BJ (cell line): ENCODE measurements around the gene BEND7. TPM values are rescaled to one million over a fixed set of nuclear protein-coding genes. Genes with fewer than 3 reads are reported as not detected.
"Not testable (repeated sequence)": the region's sequence is repeated elsewhere in the genome, so short reads cannot be mapped to it uniquely, and the experiment has no call there.

Experiments
- CTCF ChIA-PET: fragments of 350-600 bp; formaldehyde crosslinking; extraction: SDS; loops from one replicate; lab custom pipeline; 2021; ENCODE audit warnings: antibody characterized with exemption, inconsistent platforms; lab: Yijun Ruan, JAX
- POLR2A ChIA-PET: fragments of 300-600 bp; sonication (Branson Sonifier 250); formaldehyde crosslinking; extraction: SDS; loops from one replicate; lab custom pipeline; 2021; ENCODE audit warnings: antibody characterized with exemption; lab: Charles Lee
- DNase-seq: peaks from one replicate; pipeline ENCODE4 v3.0.0-alpha.2; 2011; ENCODE audit warnings: low read depth
- H3K27me3 ChIP-seq: 2 replicates; pipeline ENCODE4 v1.6.0; 2011; ENCODE audit warnings: low read length; ENCODE audit not compliant: control insufficient read depth, insufficient read depth
- H3K36me3 ChIP-seq: 2 replicates; pipeline ENCODE4 v1.5.1; 2011; ENCODE audit warnings: low read length; ENCODE audit not compliant: control insufficient read depth, insufficient read depth
- H3K4me3 ChIP-seq: 2 replicates; pipeline ENCODE4 v1.5.1; 2011; ENCODE audit warnings: low read depth, mild to moderate bottlenecking, control low read depth, low read length
- CTCF ChIP-seq: IDR thresholded peaks from 2 replicates; pipeline ENCODE4 v1.5.1; 2011; ENCODE audit warnings: low read depth, mild to moderate bottlenecking, control low read depth, inconsistent platforms, low read length, moderate library complexity; ENCODE audit not compliant: insufficient read depth
- polyA plus RNA-seq: library from polyadenylated mRNA; depleted of rRNA; stranded (reverse); fragments of >200 nt; gene quantifications from 2 replicates; pipeline ENCODE4 v1.2.3, GENCODE V29; 2011

The BEND7 gene
- polyA plus RNA-seq, 1 experiment: 4.5 TPM

GRCh38 chr10:13542533-13542932 is 13.7 kb upstream of the BEND7 start:
- Histone ChIP-seq H3K27me3 (peaks cover 10% of the 10 kb centered on the region), H3K36me3 (no peaks in the 10 kb centered on the region), H3K4me3 (no peak overlapping the region)
- CTCF ChIA-PET: no interaction called here
- TF ChIP-seq CTCF: no peak
- POLR2A ChIA-PET: no interaction called here
- no peak for DNase-seq

GRCh38 chr10:13537985-13538384 is 9.2 kb upstream of the BEND7 start:
- H3K27me3 ChIP-seq, H3K36me3 ChIP-seq, DNase-seq, H3K4me3 ChIP-seq, POLR2A ChIA-PET: not testable (repeated sequence)
- CTCF ChIA-PET: interaction anchor here (0.6 to 6.8 kb wide), 7 partner anchors 10 to 331 kb away, joined by 3 to 47 read pairs (median 3); no protein-coding TSS in a partner anchor

GRCh38 chr10:13536674-13537366 is 8.0 kb upstream of the BEND7 start:
- H3K4me3 ChIP-seq: no peak overlapping the region
- no peaks in the 10 kb centered on the region for H3K36me3 ChIP-seq
- peaks cover 8% of the 10 kb centered on the region for H3K27me3 ChIP-seq
- peak; percentile 75 for TF ChIP-seq CTCF
- CTCF ChIA-PET: interaction anchor here (0.8 to 6.8 kb wide), 24 partner anchors 10 to 330 kb away, joined by 3 to 47 read pairs (median 4); no protein-coding TSS in a partner anchor
- POLR2A ChIA-PET: no interaction called here
- DNase-seq: no peak

- CTCF ChIA-PET: interaction anchor here (6.8 kb wide), 1 partner anchor 164 kb away, joined by 47 read pairs; no protein-coding TSS in a partner anchor
- Histone ChIP-seq H3K4me3 (no peak overlapping the region), H3K36me3 (no peaks in the 10 kb centered on the region), H3K27me3 (no peaks in the 10 kb centered on the region)
- POLR2A ChIA-PET: no interaction called here
- DNase-seq: no peak
- no peak for TF ChIP-seq CTCF
Observed at GRCh38 chr10:13535346-13535745, 6.5 kb upstream of the BEND7 start.

- no peaks in the 10 kb centered on the region for H3K27me3 ChIP-seq
- TF ChIP-seq CTCF: no peak
- H3K4me3 ChIP-seq: peak overlapping the region; percentile 65; the same call in 1 of the 2 replicates
- H3K36me3 ChIP-seq: peaks cover 2% of the 10 kb centered on the region
- DNase-seq: no peak
- CTCF ChIA-PET: interaction anchor here (1.0 kb wide), 1 partner anchor 157 kb away, joined by 3 read pairs; no protein-coding TSS in a partner anchor
- POLR2A ChIA-PET: interaction anchor here (0.7 kb wide), 1 partner anchor 30 kb away, joined by 3 read pairs; no protein-coding TSS in a partner anchor
Observed at GRCh38 chr10:13529714-13529973, 830 bp upstream of the BEND7 start.
